GM23338 (cell line): ENCODE measurements around the gene XPR1. TPM values are rescaled to one million over a fixed set of nuclear protein-coding genes. Genes with fewer than 3 reads are reported as not detected.

Source experiments
- ATAC-seq: fragments of 200-7000 bp; cut with Tn5 transposase; 3 replicates; pipeline ENCODE4 v1.9.1; 2020
- DNase-seq: peaks from one replicate; pipeline ENCODE4 v3.0.0-alpha.2; 2015; ENCODE audit warnings: low spot score
- H2AFZ ChIP-seq: fragments of 200-600 bp; sonication (generic); 2 replicates; pipeline ENCODE4 v1.8.0; 2016; ENCODE audit warnings: antibody characterized with exemption, mild to moderate bottlenecking, moderate library complexity
- H3F3A ChIP-seq: fragments of 200-600 bp; sonication (generic); replicated peaks from 2 replicates; pipeline ENCODE4 v1.8.0; 2017; ENCODE audit warnings: antibody characterized with exemption, mixed run types, low read depth
- H3K27ac ChIP-seq: fragments of 200-600 bp; sonication (generic); 2 replicates; pipeline ENCODE4 v1.6.1; 2016; ENCODE audit warnings: low read depth
- H3K27me3 ChIP-seq: fragments of 200-600 bp; sonication (generic); 2 replicates; pipeline ENCODE4 v1.8.0; 2016; ENCODE audit warnings: mild to moderate bottlenecking, mixed run types, moderate library complexity; ENCODE audit not compliant: insufficient read depth
- H3K36me3 ChIP-seq: fragments of 200-600 bp; sonication (generic); 2 replicates; pipeline ENCODE4 v1.8.0; 2016; ENCODE audit warnings: mild to moderate bottlenecking; ENCODE audit not compliant: insufficient read depth
- H3K4me1 ChIP-seq: fragments of 200-600 bp; sonication (generic); 2 replicates; pipeline ENCODE4 v1.8.0; 2016; ENCODE audit warnings: mild to moderate bottlenecking, moderate library complexity; ENCODE audit not compliant: insufficient read depth
- H3K4me2 ChIP-seq: fragments of 200-600 bp; sonication (generic); 2 replicates; pipeline ENCODE4 v1.7.1; 2017; ENCODE audit warnings: mixed run types
- H3K4me3 ChIP-seq: fragments of 200-600 bp; sonication (generic); 2 replicates; pipeline ENCODE4 v1.6.1; 2016; ENCODE audit warnings: mixed run types
- H3K79me2 ChIP-seq: fragments of 200-600 bp; sonication (generic); replicated peaks from 2 replicates; pipeline ENCODE4 v1.8.0; 2017; ENCODE audit warnings: mild to moderate bottlenecking; ENCODE audit not compliant: insufficient read depth
- H3K9me2 ChIP-seq: fragments of 200-600 bp; sonication (generic); 2 replicates; pipeline ENCODE4 v1.8.0; 2017; ENCODE audit not compliant: insufficient read depth
- H4K20me1 ChIP-seq: fragments of 200-600 bp; sonication (generic); replicated peaks from 2 replicates; pipeline ENCODE4 v1.8.0; 2017; ENCODE audit warnings: mild to moderate bottlenecking; ENCODE audit not compliant: insufficient read depth
- H3K27ac Mint-ChIP-seq: 2 replicates; pipeline ENCODE4 v1.8.0; 2020; ENCODE audit warnings: inconsistent platforms, mild to moderate bottlenecking, moderate library complexity, mixed read lengths
- H3K27me3 Mint-ChIP-seq: 3 replicates; pipeline ENCODE4 v1.8.0; 2022; ENCODE audit warnings: low read depth, mild to moderate bottlenecking, moderate library complexity, mixed read lengths, inconsistent platforms; ENCODE audit not compliant: insufficient read depth, poor library complexity
- H3K36me3 Mint-ChIP-seq: 3 replicates; pipeline ENCODE4 v1.8.0; 2021; ENCODE audit warnings: low read depth, mild to moderate bottlenecking, inconsistent platforms, moderate library complexity, mixed read lengths
- H3K4me1 Mint-ChIP-seq: 3 replicates; pipeline ENCODE4 v1.8.0; 2020; ENCODE audit warnings: mild to moderate bottlenecking, inconsistent platforms, mixed read lengths
- H3K4me3 Mint-ChIP-seq: 3 replicates; pipeline ENCODE4 v1.8.0; 2021; ENCODE audit warnings: moderate library complexity, mild to moderate bottlenecking, inconsistent platforms, mixed read lengths
- H3K9me3 Mint-ChIP-seq: 3 replicates; pipeline ENCODE4 v1.8.0; 2020; ENCODE audit warnings: moderate library complexity, mild to moderate bottlenecking, inconsistent platforms, mixed read lengths
- CREB1 ChIP-seq: fragments of 250-450 bp; sonication (Bioruptor Pico); IDR thresholded peaks from 2 replicates; pipeline ENCODE4 v1.5.0; 2020; ENCODE audit warnings: low read depth, mild to moderate bottlenecking, moderate library complexity
- ETS1 ChIP-seq: IDR thresholded peaks from 2 replicates; pipeline ENCODE4 v1.6.1; 2016; ENCODE audit warnings: antibody characterized with exemption
- EZH2 ChIP-seq: fragments of 200-600 bp; sonication (generic); IDR thresholded peaks from one replicate; pipeline ENCODE4 v1.8.0; 2017; ENCODE audit warnings: antibody characterized with exemption, mild to moderate bottlenecking, low read depth; ENCODE audit not compliant: unreplicated experiment
- EZH2phosphoT487 ChIP-seq: fragments of 200-600 bp; sonication (generic); IDR thresholded peaks from one replicate; pipeline ENCODE4 v1.8.1; 2018; ENCODE audit warnings: antibody characterized with exemption; ENCODE audit not compliant: unreplicated experiment
- JUNB ChIP-seq: IDR thresholded peaks from one replicate; pipeline ENCODE4 v1.6.1; 2016; ENCODE audit warnings: antibody characterized with exemption; ENCODE audit not compliant: unreplicated experiment
- NANOG ChIP-seq: IDR thresholded peaks from 2 replicates; pipeline ENCODE4 v1.6.1; 2016; ENCODE audit warnings: antibody characterized with exemption, borderline replicate concordance
- POLR2AphosphoS5 ChIP-seq: IDR thresholded peaks from 2 replicates; pipeline ENCODE4 v1.6.1; 2016; ENCODE audit warnings: antibody characterized with exemption, low read depth
- REST ChIP-seq: IDR thresholded peaks from one replicate; pipeline ENCODE4 v1.6.1; 2018; ENCODE audit warnings: antibody characterized with exemption; ENCODE audit not compliant: unreplicated experiment
- STAT1 ChIP-seq: IDR thresholded peaks from one replicate; pipeline ENCODE4 v1.6.1; 2016; ENCODE audit warnings: antibody characterized with exemption; ENCODE audit not compliant: unreplicated experiment
- ZNF114 ChIP-seq: fragments of 250-450 bp; sonication (Bioruptor Pico); IDR thresholded peaks from 2 replicates; pipeline ENCODE4 v1.5.0; 2020; ENCODE audit warnings: mild to moderate bottlenecking, moderate library complexity
- ZNF331 ChIP-seq: fragments of 250-450 bp; sonication (Bioruptor Pico); IDR thresholded peaks from 2 replicates; pipeline ENCODE4 v1.5.0; 2020; ENCODE audit warnings: low read depth, mild to moderate bottlenecking, moderate library complexity
- polyA plus RNA-seq: library from polyadenylated mRNA; unstranded; fragments of >200 nt; fragmentation: Nextera tagmentation; extraction: Ambion mirVana; gene quantifications from 2 replicates; pipeline ENCODE4 v1.2.1, GENCODE V29; 2016
- total RNA-seq: library from RNA; depleted of rRNA; stranded (reverse); fragments of >200 nt; shearing (Covaris generic); gene quantifications from 2 replicates; pipeline ENCODE4 v1.2.3, GENCODE V29; 2014
- TF ChIP-seq, protein P1 (sequence below), 2 experiments: fragments of 200-600 bp in 1 of 2; sonication (generic) in 1 of 2; conservative IDR thresholded peaks; 2 replicates each; pipeline versions ENCODE4 v1.5.1 to v1.6.1; 2016 to 2017; ENCODE audit warnings: antibody characterized with exemption in 2 of 2, low read depth in 2 of 2, mild to moderate bottlenecking in 2 of 2, moderate library complexity in 1 of 2
- TF ChIP-seq, protein P2 (sequence below): fragments of 250-450 bp; sonication (Bioruptor Pico); IDR thresholded peaks from 2 replicates; pipeline ENCODE4 v1.5.0; 2020; ENCODE audit warnings: mild to moderate bottlenecking, moderate library complexity

XPR1 gene
- total and polyA plus RNA-seq, 2 experiments from 2014 or later: 9.3 to 38.1 TPM

DNA sequence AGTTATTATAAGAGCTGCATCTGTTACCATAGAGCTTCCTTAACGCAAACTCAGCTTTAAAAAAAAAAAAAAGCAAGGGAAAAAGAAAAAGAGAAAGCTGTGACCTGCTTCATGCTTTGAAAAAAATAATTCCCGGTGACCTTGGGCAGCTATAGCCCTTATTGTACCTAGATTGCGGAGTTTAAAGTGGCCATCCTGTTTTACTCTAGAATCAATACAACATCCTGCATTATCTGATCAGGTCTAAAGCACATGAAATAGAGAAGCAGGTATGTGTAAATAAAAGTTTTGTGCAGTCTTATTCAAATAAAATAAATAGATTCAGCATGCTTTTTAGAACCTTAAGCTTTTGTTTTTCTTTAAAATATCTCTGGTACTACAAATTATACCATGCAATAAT is 154.1 kb downstream of the XPR1 start:
- H3K27me3 Mint-ChIP-seq: peaks cover 2% of the 10 kb centered on the region
- Histone ChIP-seq H2AFZ (no peak overlapping the region), H3K4me1 (no peaks in the 10 kb centered on the region), H3K4me2 (no peak overlapping the region), H3K36me3 (no peaks in the 10 kb centered on the region), H3F3A (no peaks in the 10 kb centered on the region), H3K27ac (no peak overlapping the region), H3K27me3 (no peaks in the 10 kb centered on the region), H3K9me2 (no peaks in the 10 kb centered on the region), H3K4me3 (no peak overlapping the region), H3K79me2 (peaks cover 3% of the 10 kb centered on the region; the same call in 1 of the 2 replicates), H4K20me1 (no peaks in the 10 kb centered on the region; the same call in 1 of the 2 replicates)
- H3K4me1 Mint-ChIP-seq: no peaks in the 10 kb centered on the region
- ATAC-seq: no peak
- H3K4me3 Mint-ChIP-seq: no peak overlapping the region
- no peak overlapping the region for H3K27ac Mint-ChIP-seq
- H3K9me3 Mint-ChIP-seq: no peaks in the 10 kb centered on the region
- DNase-seq: no peak
- TF ChIP-seq EZH2phosphoT487 (no peak), ZNF331 (CRISPR knock-in tag) (no peak), NANOG (no peak), REST (no peak), EZH2 (no peak), CREB1 (CRISPR knock-in tag) (no peak), STAT1 (no peak), ZNF114 (no peak), JUNB (no peak), ETS1 (no peak), POLR2AphosphoS5 (no peak)
- TF ChIP-seq, protein P1, sequence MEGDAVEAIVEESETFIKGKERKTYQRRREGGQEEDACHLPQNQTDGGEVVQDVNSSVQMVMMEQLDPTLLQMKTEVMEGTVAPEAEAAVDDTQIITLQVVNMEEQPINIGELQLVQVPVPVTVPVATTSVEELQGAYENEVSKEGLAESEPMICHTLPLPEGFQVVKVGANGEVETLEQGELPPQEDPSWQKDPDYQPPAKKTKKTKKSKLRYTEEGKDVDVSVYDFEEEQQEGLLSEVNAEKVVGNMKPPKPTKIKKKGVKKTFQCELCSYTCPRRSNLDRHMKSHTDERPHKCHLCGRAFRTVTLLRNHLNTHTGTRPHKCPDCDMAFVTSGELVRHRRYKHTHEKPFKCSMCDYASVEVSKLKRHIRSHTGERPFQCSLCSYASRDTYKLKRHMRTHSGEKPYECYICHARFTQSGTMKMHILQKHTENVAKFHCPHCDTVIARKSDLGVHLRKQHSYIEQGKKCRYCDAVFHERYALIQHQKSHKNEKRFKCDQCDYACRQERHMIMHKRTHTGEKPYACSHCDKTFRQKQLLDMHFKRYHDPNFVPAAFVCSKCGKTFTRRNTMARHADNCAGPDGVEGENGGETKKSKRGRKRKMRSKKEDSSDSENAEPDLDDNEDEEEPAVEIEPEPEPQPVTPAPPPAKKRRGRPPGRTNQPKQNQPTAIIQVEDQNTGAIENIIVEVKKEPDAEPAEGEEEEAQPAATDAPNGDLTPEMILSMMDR (conservative IDR thresholded peaks at IDR 0.05; ENCODE audit: low read depth in 2 of 2): no peak
- TF ChIP-seq, protein P2, sequence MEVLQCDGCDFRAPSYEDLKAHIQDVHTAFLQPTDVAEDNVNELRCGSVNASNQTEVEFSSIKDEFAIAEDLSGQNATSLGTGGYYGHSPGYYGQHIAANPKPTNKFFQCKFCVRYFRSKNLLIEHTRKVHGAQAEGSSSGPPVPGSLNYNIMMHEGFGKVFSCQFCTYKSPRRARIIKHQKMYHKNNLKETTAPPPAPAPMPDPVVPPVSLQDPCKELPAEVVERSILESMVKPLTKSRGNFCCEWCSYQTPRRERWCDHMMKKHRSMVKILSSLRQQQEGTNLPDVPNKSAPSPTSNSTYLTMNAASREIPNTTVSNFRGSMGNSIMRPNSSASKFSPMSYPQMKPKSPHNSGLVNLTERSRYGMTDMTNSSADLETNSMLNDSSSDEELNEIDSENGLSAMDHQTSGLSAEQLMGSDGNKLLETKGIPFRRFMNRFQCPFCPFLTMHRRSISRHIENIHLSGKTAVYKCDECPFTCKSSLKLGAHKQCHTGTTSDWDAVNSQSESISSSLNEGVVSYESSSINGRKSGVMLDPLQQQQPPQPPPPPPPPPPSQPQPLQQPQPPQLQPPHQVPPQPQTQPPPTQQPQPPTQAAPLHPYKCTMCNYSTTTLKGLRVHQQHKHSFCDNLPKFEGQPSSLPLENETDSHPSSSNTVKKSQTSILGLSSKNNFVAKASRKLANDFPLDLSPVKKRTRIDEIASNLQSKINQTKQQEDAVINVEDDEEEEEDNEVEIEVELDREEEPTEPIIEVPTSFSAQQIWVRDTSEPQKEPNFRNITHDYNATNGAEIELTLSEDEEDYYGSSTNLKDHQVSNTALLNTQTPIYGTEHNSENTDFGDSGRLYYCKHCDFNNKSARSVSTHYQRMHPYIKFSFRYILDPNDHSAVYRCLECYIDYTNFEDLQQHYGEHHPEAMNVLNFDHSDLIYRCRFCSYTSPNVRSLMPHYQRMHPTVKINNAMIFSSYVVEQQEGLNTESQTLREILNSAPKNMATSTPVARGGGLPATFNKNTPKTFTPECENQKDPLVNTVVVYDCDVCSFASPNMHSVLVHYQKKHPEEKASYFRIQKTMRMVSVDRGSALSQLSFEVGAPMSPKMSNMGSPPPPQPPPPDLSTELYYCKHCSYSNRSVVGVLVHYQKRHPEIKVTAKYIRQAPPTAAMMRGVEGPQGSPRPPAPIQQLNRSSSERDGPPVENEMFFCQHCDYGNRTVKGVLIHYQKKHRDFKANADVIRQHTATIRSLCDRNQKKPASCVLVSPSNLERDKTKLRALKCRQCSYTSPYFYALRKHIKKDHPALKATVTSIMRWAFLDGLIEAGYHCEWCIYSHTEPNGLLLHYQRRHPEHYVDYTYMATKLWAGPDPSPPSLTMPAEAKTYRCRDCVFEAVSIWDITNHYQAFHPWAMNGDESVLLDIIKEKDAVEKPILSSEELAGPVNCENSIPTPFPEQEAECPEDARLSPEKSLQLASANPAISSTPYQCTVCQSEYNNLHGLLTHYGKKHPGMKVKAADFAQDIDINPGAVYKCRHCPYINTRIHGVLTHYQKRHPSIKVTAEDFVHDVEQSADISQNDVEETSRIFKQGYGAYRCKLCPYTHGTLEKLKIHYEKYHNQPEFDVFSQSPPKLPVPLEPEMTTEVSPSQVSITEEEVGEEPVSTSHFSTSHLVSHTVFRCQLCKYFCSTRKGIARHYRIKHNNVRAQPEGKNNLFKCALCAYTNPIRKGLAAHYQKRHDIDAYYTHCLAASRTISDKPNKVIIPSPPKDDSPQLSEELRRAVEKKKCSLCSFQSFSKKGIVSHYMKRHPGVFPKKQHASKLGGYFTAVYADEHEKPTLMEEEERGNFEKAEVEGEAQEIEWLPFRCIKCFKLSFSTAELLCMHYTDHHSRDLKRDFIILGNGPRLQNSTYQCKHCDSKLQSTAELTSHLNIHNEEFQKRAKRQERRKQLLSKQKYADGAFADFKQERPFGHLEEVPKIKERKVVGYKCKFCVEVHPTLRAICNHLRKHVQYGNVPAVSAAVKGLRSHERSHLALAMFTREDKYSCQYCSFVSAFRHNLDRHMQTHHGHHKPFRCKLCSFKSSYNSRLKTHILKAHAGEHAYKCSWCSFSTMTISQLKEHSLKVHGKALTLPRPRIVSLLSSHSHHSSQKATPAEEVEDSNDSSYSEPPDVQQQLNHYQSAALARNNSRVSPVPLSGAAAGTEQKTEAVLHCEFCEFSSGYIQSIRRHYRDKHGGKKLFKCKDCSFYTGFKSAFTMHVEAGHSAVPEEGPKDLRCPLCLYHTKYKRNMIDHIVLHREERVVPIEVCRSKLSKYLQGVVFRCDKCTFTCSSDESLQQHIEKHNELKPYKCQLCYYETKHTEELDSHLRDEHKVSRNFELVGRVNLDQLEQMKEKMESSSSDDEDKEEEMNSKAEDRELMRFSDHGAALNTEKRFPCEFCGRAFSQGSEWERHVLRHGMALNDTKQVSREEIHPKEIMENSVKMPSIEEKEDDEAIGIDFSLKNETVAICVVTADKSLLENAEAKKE (CRISPR knock-in tag): no peak
- H3K36me3 Mint-ChIP-seq: no peaks in the 10 kb centered on the region
